ENCODE data around the gene ARHGAP44.

DNA sequence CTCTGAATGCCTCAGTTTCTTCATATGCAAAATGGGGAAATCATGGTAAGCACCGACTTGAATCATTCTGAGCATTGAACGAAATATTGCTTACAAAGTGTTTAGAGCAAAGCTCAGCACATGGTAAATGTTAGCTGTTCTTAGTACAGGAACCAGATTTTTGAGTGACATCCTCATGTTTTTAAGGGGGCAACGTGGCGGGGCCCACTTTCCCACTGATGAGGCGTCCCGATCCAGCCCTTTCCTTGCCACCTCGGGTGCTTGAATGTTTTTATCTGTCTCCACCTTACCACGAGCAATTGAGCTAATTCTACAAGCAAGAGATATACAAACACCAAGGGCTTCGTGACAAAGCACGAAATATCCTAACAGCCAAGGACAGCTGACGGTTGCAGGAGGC is 178.7 kb downstream of the ARHGAP44 start:
- TF ChIP-seq SPI1 (IDR thresholded peaks at IDR 0.05; ENCODE audit: low read depth, low read length) (no peak), POLR2A (IDR thresholded peaks at IDR 0.05; ENCODE audit: low read depth, low read length) (no peak), TAF1 (IDR thresholded peaks at IDR 0.05; ENCODE audit: low read depth, low read length) (no peak), POLR2AphosphoS5 (IDR thresholded peaks at IDR 0.05; ENCODE audit: low read depth, low read length) (no peak), PAX5 (IDR thresholded peaks at IDR 0.05; ENCODE audit: insufficient read depth, low read length, severe bottlenecking) (no peak), POU2F2 (IDR thresholded peaks at IDR 0.05; ENCODE audit: low read depth, low read length) (no peak)

Measured in GM12891 (cell line).